ENCODE measurements around the gene IFIT3. TPM values are rescaled to one million over a fixed set of nuclear protein-coding genes. Genes with fewer than 3 reads are reported as not detected.

The IFIT3 gene
- total RNA-seq, 2 donors from 2014 or later: 0.42 TPM; not detected in 1

DNA sequence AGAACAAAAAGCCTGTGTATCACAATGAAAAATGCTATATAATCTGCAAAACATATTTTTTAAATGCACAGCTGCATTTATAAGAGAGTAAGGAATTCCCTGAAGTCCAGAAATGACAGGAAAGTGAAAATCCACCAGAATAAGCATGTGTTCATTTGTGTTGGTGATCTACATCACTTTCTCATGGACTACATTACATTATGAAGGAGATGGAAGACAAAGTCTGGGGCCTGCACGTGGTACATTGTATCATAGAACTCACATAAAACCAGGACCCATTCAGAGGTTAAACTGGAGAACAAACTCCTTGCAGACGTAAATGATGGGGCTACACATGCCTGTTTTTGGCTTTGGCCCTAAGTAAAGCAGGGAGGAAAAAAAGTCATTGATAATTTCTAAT, 16.4 kb downstream of the IFIT3 start:
- TF ChIP-seq, protein P1, sequence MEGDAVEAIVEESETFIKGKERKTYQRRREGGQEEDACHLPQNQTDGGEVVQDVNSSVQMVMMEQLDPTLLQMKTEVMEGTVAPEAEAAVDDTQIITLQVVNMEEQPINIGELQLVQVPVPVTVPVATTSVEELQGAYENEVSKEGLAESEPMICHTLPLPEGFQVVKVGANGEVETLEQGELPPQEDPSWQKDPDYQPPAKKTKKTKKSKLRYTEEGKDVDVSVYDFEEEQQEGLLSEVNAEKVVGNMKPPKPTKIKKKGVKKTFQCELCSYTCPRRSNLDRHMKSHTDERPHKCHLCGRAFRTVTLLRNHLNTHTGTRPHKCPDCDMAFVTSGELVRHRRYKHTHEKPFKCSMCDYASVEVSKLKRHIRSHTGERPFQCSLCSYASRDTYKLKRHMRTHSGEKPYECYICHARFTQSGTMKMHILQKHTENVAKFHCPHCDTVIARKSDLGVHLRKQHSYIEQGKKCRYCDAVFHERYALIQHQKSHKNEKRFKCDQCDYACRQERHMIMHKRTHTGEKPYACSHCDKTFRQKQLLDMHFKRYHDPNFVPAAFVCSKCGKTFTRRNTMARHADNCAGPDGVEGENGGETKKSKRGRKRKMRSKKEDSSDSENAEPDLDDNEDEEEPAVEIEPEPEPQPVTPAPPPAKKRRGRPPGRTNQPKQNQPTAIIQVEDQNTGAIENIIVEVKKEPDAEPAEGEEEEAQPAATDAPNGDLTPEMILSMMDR (conservative IDR thresholded peaks at IDR 0.05): no peak
- H3K4me1 Mint-ChIP-seq: peaks cover 35% of the 10 kb centered on the region
- H3K4me1 ChIP-seq (ENCODE audit: control insufficient read depth, insufficient read depth, low read length): peaks cover 5% of the 10 kb centered on the region
- H3K9ac ChIP-seq (ENCODE audit: extremely low read depth, low read length, poor library complexity, severe bottlenecking): no peak overlapping the region
- H3K27me3 ChIP-seq (ENCODE audit: control insufficient read depth, insufficient read depth, low read length, poor library complexity, severe bottlenecking): no peaks in the 10 kb centered on the region
- no peak for DNase-seq
- no peaks in the 10 kb centered on the region for H3K27me3 Mint-ChIP-seq (ENCODE audit: insufficient read depth)
- H3K36me3 ChIP-seq (ENCODE audit: control insufficient read depth, insufficient read depth, low read length): no peaks in the 10 kb centered on the region
- no peak overlapping the region for H3K27ac Mint-ChIP-seq
- H3K4me3 Mint-ChIP-seq: no peak overlapping the region
- no peaks in the 10 kb centered on the region for H3K36me3 Mint-ChIP-seq (ENCODE audit: low read depth)
- H3K27ac ChIP-seq (ENCODE audit: low read depth, low read length): no peak overlapping the region
- no peaks in the 10 kb centered on the region for H3K9me3 Mint-ChIP-seq
- H3K9me3 ChIP-seq (ENCODE audit: control insufficient read depth, low read length): no peaks in the 10 kb centered on the region
- WGBS, 2 experiments (ENCODE audit: insufficient coverage in 1 of 2, insufficient read length in 1 of 2): 89% methylated on average over 2 of the region's 2 CpGs; no CpG with 5 or more reads in 1 of the 2 experiments
- H3K4me3 ChIP-seq (ENCODE audit: low read length): no peak overlapping the region

DNA sequence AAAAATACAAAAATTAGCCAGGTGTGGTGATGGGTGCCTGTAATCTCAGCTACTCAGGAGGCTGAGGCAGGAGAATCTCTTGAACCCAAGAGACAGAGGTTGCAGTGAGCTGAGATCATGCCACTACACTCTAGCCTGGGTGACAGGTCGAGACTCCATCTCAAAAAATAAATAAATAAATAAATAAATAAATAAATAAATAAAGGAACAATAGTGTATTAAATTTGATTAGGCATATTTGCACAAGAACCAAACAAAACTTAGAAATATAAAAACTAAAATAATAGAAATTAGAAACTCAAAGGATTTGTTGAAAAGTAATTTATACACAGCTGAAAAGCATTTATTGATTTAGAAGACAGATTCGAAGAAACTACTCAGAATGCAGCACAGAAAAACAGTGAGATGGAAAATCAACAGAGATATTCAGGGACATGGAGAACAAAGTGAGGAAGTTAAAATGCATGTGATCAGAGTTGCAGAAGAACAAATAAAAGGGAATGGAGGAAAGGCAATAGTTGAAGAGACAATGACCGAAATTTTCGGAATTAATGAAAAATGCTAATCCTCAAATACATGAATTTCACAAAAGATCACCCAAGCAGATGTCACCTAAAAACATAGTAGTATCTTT, 17.7 kb downstream of the IFIT3 start:
- Histone ChIP-seq H3K36me3 (ENCODE audit: control insufficient read depth, insufficient read depth, low read length) (no peaks in the 10 kb centered on the region), H3K27me3 (ENCODE audit: control insufficient read depth, insufficient read depth, low read length, poor library complexity, severe bottlenecking) (no peaks in the 10 kb centered on the region), H3K9ac (ENCODE audit: extremely low read depth, low read length, poor library complexity, severe bottlenecking) (no peak overlapping the region), H3K4me1 (ENCODE audit: control insufficient read depth, insufficient read depth, low read length) (peaks cover 10% of the 10 kb centered on the region), H3K9me3 (ENCODE audit: control insufficient read depth, low read length) (no peaks in the 10 kb centered on the region), H3K4me3 (ENCODE audit: low read length) (no peak overlapping the region), H3K27ac (ENCODE audit: low read depth, low read length) (no peak overlapping the region)
- Mint-ChIP-seq H3K27me3 (ENCODE audit: insufficient read depth) (no peaks in the 10 kb centered on the region), H3K9me3 (no peaks in the 10 kb centered on the region), H3K4me3 (no peak overlapping the region), H3K4me1 (peaks cover 45% of the 10 kb centered on the region), H3K27ac (no peak overlapping the region), H3K36me3 (ENCODE audit: low read depth) (no peaks in the 10 kb centered on the region)
- no peak for DNase-seq
- WGBS, 2 experiments (ENCODE audit: insufficient coverage in 1 of 2, insufficient read length in 1 of 2): 93 to 100% methylated on average over 3 of the region's 4 CpGs
- TF ChIP-seq, protein P1 (conservative IDR thresholded peaks at IDR 0.05): no peak

DNA sequence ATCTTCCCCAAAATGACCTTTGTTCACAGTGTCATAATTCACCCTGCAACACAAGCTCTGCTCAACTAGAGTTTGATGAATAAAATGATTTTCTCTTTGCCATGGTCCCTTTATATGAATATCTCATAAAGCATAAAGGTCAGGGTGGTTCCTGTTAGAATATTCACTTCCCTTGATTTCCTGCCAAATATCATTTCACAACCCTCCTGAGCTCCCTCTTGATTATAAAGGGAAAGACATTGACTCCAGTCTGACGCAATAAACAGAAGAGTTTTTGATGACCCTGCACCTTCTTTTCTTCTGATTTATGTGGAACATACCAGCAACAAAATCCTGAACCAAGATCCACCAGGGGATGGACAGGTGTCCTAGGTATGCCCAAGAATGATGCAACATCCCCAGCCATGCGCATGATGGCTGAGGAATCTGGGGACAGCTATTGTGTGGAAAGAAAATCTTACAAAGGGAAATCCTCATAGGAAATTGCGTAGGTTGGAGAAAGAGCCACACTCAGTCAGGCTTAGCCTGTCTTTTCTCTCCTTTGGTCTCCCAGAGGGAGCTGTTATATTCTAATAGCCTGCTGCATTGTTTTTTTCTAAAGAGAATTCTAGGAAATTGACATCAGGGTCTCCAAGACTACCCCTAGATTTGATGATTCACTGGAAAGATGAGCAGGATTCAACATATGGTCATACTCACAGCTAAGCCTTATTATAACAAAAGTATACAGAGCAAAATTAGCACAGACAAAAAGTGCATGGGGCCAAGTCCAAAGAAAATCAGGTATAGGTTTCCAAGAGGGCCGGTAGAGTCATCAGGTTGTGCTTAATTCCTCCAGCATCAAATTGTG, 18.8 kb downstream of the IFIT3 start:
- 72 to 88% methylated on average over 3 to 4 of the region's 4 CpGs for WGBS, 2 experiments (ENCODE audit: insufficient coverage in 1 of 2, insufficient read length in 1 of 2)
- peaks cover 57% of the 10 kb centered on the region for H3K4me1 Mint-ChIP-seq
- no peak overlapping the region for H3K4me3 Mint-ChIP-seq
- Histone ChIP-seq H3K27me3 (ENCODE audit: control insufficient read depth, insufficient read depth, low read length, poor library complexity, severe bottlenecking) (no peaks in the 10 kb centered on the region), H3K9ac (ENCODE audit: extremely low read depth, low read length, poor library complexity, severe bottlenecking) (no peak overlapping the region), H3K9me3 (ENCODE audit: control insufficient read depth, low read length) (no peaks in the 10 kb centered on the region), H3K4me3 (ENCODE audit: low read length) (no peak overlapping the region), H3K4me1 (ENCODE audit: control insufficient read depth, insufficient read depth, low read length) (peaks cover 16% of the 10 kb centered on the region), H3K27ac (ENCODE audit: low read depth, low read length) (peak overlapping the region; percentile 14), H3K36me3 (ENCODE audit: control insufficient read depth, insufficient read depth, low read length) (no peaks in the 10 kb centered on the region)
- TF ChIP-seq, protein P1 (conservative IDR thresholded peaks at IDR 0.05): no peak
- H3K27ac Mint-ChIP-seq: no peak overlapping the region
- DNase-seq: no peak
- H3K9me3 Mint-ChIP-seq: no peaks in the 10 kb centered on the region
- no peaks in the 10 kb centered on the region for H3K27me3 Mint-ChIP-seq (ENCODE audit: insufficient read depth)
- H3K36me3 Mint-ChIP-seq (ENCODE audit: low read depth): no peaks in the 10 kb centered on the region
